HEK293 (cell line): ENCODE results near the gene DCTN4.
A peak's percentile ranks its signal among the peaks of the same experiment; 100 is the strongest.

ENCODE experiments used
- CTCF ChIA-PET: fragments of 350-600 bp; formaldehyde crosslinking; extraction: SDS; loops from one replicate; lab custom pipeline; 2021; ENCODE audit warnings: antibody characterized with exemption; lab: Yijun Ruan, JAX
- POLR2A ChIA-PET: fragments of 300-600 bp; formaldehyde crosslinking; extraction: SDS; loops from one replicate; lab custom pipeline; 2020; ENCODE audit warnings: antibody characterized with exemption, inconsistent platforms; lab: Yijun Ruan, JAX
- H3K27ac ChIP-seq: fragments of 200-500 bp; sonication (Bioruptor generic); 2 replicates; pipeline ENCODE4 v1.5.1; 2014; ENCODE audit warnings: low read depth, low read length, control low read depth, inconsistent platforms; ENCODE audit errors: extremely low read depth
- H3K36me3 ChIP-seq, 2 experiments: fragments of 200-500 bp in 1 of 2; sonication (Bioruptor generic) in 1 of 2; 1 replicate in 1 of 2; 2 replicates in 1 of 2; pipeline ENCODE4 v1.5.1; 2014 to 2017; ENCODE audit warnings: inconsistent platforms in 2 of 2, low read length in 2 of 2; ENCODE audit not compliant: control insufficient read depth in 2 of 2, insufficient read depth in 1 of 2
- H3K4me1 ChIP-seq: fragments of 200-500 bp; sonication (Bioruptor generic); 2 replicates; pipeline ENCODE4 v1.5.1; 2014; ENCODE audit warnings: mild to moderate bottlenecking, low read length, inconsistent platforms; ENCODE audit not compliant: control insufficient read depth, insufficient read depth
- H3K4me3 ChIP-seq: 2 replicates; pipeline ENCODE4 v1.5.1; 2011; ENCODE audit warnings: low read depth, mild to moderate bottlenecking, control low read depth, low read length, moderate library complexity
- H3K9me3 ChIP-seq: fragments of 200-500 bp; sonication (Bioruptor generic); 2 replicates; pipeline ENCODE4 v1.5.1; 2014; ENCODE audit warnings: low read depth, low read length, inconsistent platforms; ENCODE audit not compliant: control insufficient read depth, insufficient read depth
- EGR2 ChIP-seq: fragments of 450-650 bp; formaldehyde crosslinking; IDR thresholded peaks from 2 replicates; pipeline ENCODE4 v1.5.1; 2016; ENCODE audit warnings: low read depth, missing biosample characterization, missing genetic modification characterization
- GLIS1 ChIP-seq: fragments of 450-650 bp; formaldehyde crosslinking; IDR thresholded peaks from 2 replicates; pipeline ENCODE4 v1.5.1; 2016; ENCODE audit warnings: missing biosample characterization, missing genetic modification characterization
- GLIS2 ChIP-seq: fragments of 450-650 bp; formaldehyde crosslinking; IDR thresholded peaks from 2 replicates; pipeline ENCODE4 v1.5.1; 2016; ENCODE audit warnings: missing biosample characterization, missing genetic modification characterization
- MZF1 ChIP-seq: fragments of 450-650 bp; formaldehyde crosslinking; IDR thresholded peaks from 2 replicates; pipeline ENCODE4 v1.5.1; 2017; ENCODE audit warnings: missing biosample characterization, missing genetic modification characterization, borderline replicate concordance
- SP3 ChIP-seq: fragments of 450-650 bp; formaldehyde crosslinking; IDR thresholded peaks from 2 replicates; pipeline ENCODE4 v1.5.1; 2016; ENCODE audit warnings: missing biosample characterization, missing genetic modification characterization
- ZBTB7A ChIP-seq: fragments of 450-650 bp; formaldehyde crosslinking; IDR thresholded peaks from 2 replicates; pipeline ENCODE4 v1.5.1; 2016; ENCODE audit warnings: low read depth, missing biosample characterization, missing genetic modification characterization
- ZFHX2 ChIP-seq: fragments of 450-650 bp; formaldehyde crosslinking; conservative IDR thresholded peaks from 2 replicates; pipeline ENCODE4 v1.5.1; 2016; ENCODE audit warnings: missing biosample characterization, missing genetic modification characterization
- ZFP69B ChIP-seq: fragments of 450-650 bp; formaldehyde crosslinking; IDR thresholded peaks from 2 replicates; pipeline ENCODE4 v1.5.1; 2016; ENCODE audit warnings: missing biosample characterization, missing genetic modification characterization
- ZIC2 ChIP-seq: fragments of 450-650 bp; formaldehyde crosslinking; IDR thresholded peaks from 2 replicates; pipeline ENCODE4 v1.5.1; 2016; ENCODE audit warnings: missing biosample characterization, missing genetic modification characterization
- ZNF16 ChIP-seq: fragments of 450-650 bp; formaldehyde crosslinking; IDR thresholded peaks from 2 replicates; pipeline ENCODE4 v1.5.1; 2016; ENCODE audit warnings: low read depth, missing biosample characterization, missing genetic modification characterization
- ZNF529 ChIP-seq: fragments of 450-650 bp; formaldehyde crosslinking; IDR thresholded peaks from 2 replicates; pipeline ENCODE4 v1.5.1; 2017; ENCODE audit warnings: missing genetic modification characterization, missing biosample characterization; ENCODE audit not compliant: insufficient replicate concordance
- ZNF549 ChIP-seq: fragments of 450-650 bp; IDR thresholded peaks from 2 replicates; pipeline ENCODE4 v1.5.1; 2018; ENCODE audit warnings: missing biosample characterization, missing genetic modification characterization, mild to moderate bottlenecking, inconsistent platforms, moderate library complexity
- ZNF837 ChIP-seq: fragments of 450-650 bp; formaldehyde crosslinking; IDR thresholded peaks from 2 replicates; pipeline ENCODE4 v1.5.1; 2016; ENCODE audit warnings: missing biosample characterization, missing genetic modification characterization
- TF ChIP-seq, protein P1 (sequence below): fragments of 450-650 bp; formaldehyde crosslinking; IDR thresholded peaks from 2 replicates; pipeline ENCODE4 v1.5.1; 2016; ENCODE audit warnings: missing biosample characterization, missing genetic modification characterization
- TF ChIP-seq, protein P2 (sequence below): fragments of 450-650 bp; formaldehyde crosslinking; IDR thresholded peaks from 2 replicates; pipeline ENCODE4 v1.5.1; 2017; ENCODE audit warnings: missing biosample characterization, missing genetic modification characterization
- TF ChIP-seq, protein P3 (sequence below): fragments of 450-650 bp; formaldehyde crosslinking; IDR thresholded peaks from 2 replicates; pipeline ENCODE4 v1.5.1; 2016; ENCODE audit warnings: missing biosample characterization, missing genetic modification characterization
- TF ChIP-seq, protein P4 (sequence below): fragments of 450-650 bp; formaldehyde crosslinking; IDR thresholded peaks from 2 replicates; pipeline ENCODE4 v1.5.1; 2016; ENCODE audit warnings: missing biosample characterization, missing genetic modification characterization
- TF ChIP-seq, protein P5 (sequence below): fragments of 450-650 bp; formaldehyde crosslinking; IDR thresholded peaks from 2 replicates; pipeline ENCODE4 v1.5.1; 2016; ENCODE audit warnings: missing biosample characterization, missing genetic modification characterization
- TF ChIP-seq, protein P6 (sequence below): fragments of 450-650 bp; formaldehyde crosslinking; IDR thresholded peaks from 2 replicates; pipeline ENCODE4 v1.5.1; 2016; ENCODE audit warnings: missing biosample characterization, missing genetic modification characterization

DCTN4 gene

DNA sequence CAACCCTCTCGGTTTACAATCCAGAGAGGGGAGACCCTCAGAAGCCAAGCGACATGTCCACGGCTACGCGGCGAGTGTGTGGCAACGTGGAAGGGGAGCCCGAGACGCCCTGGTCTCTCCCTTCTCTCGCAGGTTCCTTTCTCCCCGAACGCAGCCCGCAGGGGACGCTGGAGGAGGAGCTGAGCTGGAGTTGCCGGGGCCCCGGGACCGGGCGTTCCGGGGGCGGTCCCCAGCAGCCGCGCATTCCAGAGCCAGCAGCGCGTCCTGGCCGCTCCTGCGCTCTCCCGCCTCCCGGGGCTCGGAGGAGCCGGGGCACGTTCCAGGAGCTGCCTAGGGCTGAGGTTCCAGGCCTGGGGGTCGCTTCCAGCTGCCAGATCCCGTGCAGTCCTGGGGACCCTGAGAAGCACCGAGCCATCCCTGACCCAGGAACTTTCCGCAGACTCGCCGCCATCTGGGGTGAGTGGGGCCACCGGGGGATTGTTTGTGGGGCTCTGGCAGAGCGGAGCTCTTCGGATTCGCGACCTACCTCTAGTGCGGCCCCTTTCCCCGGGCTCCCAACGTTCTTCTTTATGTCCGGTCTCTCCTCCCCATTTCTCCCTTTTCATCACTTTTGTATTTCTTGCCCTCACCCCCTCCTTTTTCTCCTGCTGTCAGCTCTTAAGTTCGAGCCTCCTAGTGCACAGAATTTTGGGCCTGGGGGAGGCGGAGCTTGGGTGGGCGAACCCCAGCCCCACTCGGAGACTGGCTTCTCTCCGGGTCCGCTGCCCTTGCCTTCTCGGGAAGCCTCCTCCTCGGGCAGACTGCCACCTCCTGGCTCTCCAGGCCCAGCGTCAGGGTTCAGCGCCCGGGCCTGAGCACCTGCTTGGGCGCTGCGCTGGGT lies 19.9 kb upstream of the DCTN4 start, which contains the start of gene SMIM3 (continued):
- TF ChIP-seq GLIS2, result peak; percentile 95
- peak; percentile 71 for TF ChIP-seq ZIC2 (tag by site-specific recombination)
- TF ChIP-seq ZFP69B (tag by site-specific recombination), result peak; percentile 61; the same call in 1 of the 2 replicates
- no peak for TF ChIP-seq ZNF837
- no peak for TF ChIP-seq ZNF16 (tag by site-specific recombination)
- TF ChIP-seq, protein P1, sequence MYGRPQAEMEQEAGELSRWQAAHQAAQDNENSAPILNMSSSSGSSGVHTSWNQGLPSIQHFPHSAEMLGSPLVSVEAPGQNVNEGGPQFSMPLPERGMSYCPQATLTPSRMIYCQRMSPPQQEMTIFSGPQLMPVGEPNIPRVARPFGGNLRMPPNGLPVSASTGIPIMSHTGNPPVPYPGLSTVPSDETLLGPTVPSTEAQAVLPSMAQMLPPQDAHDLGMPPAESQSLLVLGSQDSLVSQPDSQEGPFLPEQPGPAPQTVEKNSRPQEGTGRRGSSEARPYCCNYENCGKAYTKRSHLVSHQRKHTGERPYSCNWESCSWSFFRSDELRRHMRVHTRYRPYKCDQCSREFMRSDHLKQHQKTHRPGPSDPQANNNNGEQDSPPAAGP (tag by site-specific recombination), result 0 out of 2 replicates have a peak, but pooled peaks have one; percentile 21
- TF ChIP-seq, protein P2, sequence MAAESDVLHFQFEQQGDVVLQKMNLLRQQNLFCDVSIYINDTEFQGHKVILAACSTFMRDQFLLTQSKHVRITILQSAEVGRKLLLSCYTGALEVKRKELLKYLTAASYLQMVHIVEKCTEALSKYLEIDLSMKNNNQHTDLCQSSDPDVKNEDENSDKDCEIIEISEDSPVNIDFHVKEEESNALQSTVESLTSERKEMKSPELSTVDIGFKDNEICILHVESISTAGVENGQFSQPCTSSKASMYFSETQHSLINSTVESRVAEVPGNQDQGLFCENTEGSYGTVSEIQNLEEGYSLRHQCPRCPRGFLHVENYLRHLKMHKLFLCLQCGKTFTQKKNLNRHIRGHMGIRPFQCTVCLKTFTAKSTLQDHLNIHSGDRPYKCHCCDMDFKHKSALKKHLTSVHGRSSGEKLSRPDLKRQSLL (tag by site-specific recombination), result peak; percentile 97
- TF ChIP-seq, protein P3, sequence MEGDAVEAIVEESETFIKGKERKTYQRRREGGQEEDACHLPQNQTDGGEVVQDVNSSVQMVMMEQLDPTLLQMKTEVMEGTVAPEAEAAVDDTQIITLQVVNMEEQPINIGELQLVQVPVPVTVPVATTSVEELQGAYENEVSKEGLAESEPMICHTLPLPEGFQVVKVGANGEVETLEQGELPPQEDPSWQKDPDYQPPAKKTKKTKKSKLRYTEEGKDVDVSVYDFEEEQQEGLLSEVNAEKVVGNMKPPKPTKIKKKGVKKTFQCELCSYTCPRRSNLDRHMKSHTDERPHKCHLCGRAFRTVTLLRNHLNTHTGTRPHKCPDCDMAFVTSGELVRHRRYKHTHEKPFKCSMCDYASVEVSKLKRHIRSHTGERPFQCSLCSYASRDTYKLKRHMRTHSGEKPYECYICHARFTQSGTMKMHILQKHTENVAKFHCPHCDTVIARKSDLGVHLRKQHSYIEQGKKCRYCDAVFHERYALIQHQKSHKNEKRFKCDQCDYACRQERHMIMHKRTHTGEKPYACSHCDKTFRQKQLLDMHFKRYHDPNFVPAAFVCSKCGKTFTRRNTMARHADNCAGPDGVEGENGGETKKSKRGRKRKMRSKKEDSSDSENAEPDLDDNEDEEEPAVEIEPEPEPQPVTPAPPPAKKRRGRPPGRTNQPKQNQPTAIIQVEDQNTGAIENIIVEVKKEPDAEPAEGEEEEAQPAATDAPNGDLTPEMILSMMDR (tag by site-specific recombination), result peak; percentile 70
- peak; percentile 79 for TF ChIP-seq SP3
- TF ChIP-seq GLIS1 (tag by site-specific recombination), result peak; percentile 97
- 0 out of 2 replicates have a peak, but pooled peaks have one; percentile 16 for TF ChIP-seq ZBTB7A (tag by site-specific recombination)
- no peak for TF ChIP-seq ZNF549 (tag by site-specific recombination)
- TF ChIP-seq MZF1 (tag by site-specific recombination), result peak; percentile 65; the same call in 1 of the 2 replicates
- TF ChIP-seq, protein P4, sequence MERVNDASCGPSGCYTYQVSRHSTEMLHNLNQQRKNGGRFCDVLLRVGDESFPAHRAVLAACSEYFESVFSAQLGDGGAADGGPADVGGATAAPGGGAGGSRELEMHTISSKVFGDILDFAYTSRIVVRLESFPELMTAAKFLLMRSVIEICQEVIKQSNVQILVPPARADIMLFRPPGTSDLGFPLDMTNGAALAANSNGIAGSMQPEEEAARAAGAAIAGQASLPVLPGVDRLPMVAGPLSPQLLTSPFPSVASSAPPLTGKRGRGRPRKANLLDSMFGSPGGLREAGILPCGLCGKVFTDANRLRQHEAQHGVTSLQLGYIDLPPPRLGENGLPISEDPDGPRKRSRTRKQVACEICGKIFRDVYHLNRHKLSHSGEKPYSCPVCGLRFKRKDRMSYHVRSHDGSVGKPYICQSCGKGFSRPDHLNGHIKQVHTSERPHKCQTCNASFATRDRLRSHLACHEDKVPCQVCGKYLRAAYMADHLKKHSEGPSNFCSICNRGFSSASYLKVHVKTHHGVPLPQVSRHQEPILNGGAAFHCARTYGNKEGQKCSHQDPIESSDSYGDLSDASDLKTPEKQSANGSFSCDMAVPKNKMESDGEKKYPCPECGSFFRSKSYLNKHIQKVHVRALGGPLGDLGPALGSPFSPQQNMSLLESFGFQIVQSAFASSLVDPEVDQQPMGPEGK (tag by site-specific recombination), result peak; percentile 86
- TF ChIP-seq ZNF529 (tag by site-specific recombination), result no peak
- TF ChIP-seq, protein P5, sequence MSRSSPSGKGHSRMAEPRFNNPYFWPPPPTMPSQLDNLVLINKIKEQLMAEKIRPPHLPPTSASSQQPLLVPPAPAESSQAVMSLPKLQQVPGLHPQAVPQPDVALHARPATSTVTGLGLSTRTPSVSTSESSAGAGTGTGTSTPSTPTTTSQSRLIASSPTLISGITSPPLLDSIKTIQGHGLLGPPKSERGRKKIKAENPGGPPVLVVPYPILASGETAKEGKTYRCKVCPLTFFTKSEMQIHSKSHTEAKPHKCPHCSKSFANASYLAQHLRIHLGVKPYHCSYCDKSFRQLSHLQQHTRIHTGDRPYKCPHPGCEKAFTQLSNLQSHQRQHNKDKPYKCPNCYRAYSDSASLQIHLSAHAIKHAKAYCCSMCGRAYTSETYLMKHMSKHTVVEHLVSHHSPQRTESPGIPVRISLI (tag by site-specific recombination), result no peak

DNA sequence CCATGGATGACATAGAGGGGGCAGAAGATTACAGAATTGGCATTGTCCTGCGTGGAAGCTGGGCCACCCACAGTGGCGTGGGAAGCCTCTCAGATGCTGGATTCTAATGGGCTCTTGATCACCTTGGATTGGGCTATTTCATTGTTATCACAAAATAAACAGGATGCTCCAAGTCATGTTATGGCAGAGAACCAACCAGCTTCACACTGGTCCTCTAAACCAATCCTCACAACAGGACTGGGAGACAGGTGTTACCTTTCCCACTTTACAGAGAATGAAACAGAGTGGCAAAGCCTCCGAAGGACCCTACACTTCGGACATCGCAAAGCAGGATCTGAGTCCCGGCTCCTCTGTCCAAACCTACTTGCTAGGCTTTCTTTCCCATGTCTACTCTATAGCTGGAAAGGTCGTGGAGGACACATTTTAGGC lies 19.3 kb upstream of the DCTN4 start:
- TF ChIP-seq SP3, result no peak
- peak; percentile 41; the same call in 1 of the 2 replicates for TF ChIP-seq EGR2
- TF ChIP-seq, protein P6, sequence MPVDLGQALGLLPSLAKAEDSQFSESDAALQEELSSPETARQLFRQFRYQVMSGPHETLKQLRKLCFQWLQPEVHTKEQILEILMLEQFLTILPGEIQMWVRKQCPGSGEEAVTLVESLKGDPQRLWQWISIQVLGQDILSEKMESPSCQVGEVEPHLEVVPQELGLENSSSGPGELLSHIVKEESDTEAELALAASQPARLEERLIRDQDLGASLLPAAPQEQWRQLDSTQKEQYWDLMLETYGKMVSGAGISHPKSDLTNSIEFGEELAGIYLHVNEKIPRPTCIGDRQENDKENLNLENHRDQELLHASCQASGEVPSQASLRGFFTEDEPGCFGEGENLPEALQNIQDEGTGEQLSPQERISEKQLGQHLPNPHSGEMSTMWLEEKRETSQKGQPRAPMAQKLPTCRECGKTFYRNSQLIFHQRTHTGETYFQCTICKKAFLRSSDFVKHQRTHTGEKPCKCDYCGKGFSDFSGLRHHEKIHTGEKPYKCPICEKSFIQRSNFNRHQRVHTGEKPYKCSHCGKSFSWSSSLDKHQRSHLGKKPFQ (tag by site-specific recombination), result peak; percentile 11; the same call in 1 of the 2 replicates
- TF ChIP-seq ZFHX2, result peak; percentile 63
- POLR2A ChIA-PET, result interaction anchor here (1.0 to 2.3 kb wide), 6 partner anchors 11 to 136 kb away, joined by 3 to 12 read pairs (median 6); partner anchors contain the start of genes DCTN4 and RBM22
- Histone ChIP-seq H3K4me3 (peak overlapping the region; percentile 64), H3K4me1 (peaks cover 6% of the 10 kb centered on the region), H3K27ac (peak overlapping the region; percentile 33; the same call in 1 of the 2 replicates), H3K36me3 (no peaks in the 10 kb centered on the region), H3K9me3 (no peaks in the 10 kb centered on the region)
- CTCF ChIA-PET, result interaction anchor here (0.7 to 3.9 kb wide), 7 partner anchors 9 to 224 kb away, joined by 3 to 27 read pairs (median 4); no protein-coding TSS in a partner anchor
